WI38 (cell line): ENCODE data around the gene RPP25.
A peak's percentile ranks its signal among the peaks of the same experiment; 100 is the strongest.

Experiments
- H3K4me3 ChIP-seq: 2 replicates; pipeline ENCODE4 v1.5.1; 2011; ENCODE audit warnings: low read depth, mild to moderate bottlenecking, control low read depth, low read length
- TF ChIP-seq, protein P1 (sequence below): IDR thresholded peaks from 2 replicates; pipeline ENCODE4 v1.5.1; 2012; ENCODE audit warnings: low read depth, mild to moderate bottlenecking, control low read depth, low read length

RPP25 gene, protein sequence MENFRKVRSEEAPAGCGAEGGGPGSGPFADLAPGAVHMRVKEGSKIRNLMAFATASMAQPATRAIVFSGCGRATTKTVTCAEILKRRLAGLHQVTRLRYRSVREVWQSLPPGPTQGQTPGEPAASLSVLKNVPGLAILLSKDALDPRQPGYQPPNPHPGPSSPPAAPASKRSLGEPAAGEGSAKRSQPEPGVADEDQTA

DNA sequence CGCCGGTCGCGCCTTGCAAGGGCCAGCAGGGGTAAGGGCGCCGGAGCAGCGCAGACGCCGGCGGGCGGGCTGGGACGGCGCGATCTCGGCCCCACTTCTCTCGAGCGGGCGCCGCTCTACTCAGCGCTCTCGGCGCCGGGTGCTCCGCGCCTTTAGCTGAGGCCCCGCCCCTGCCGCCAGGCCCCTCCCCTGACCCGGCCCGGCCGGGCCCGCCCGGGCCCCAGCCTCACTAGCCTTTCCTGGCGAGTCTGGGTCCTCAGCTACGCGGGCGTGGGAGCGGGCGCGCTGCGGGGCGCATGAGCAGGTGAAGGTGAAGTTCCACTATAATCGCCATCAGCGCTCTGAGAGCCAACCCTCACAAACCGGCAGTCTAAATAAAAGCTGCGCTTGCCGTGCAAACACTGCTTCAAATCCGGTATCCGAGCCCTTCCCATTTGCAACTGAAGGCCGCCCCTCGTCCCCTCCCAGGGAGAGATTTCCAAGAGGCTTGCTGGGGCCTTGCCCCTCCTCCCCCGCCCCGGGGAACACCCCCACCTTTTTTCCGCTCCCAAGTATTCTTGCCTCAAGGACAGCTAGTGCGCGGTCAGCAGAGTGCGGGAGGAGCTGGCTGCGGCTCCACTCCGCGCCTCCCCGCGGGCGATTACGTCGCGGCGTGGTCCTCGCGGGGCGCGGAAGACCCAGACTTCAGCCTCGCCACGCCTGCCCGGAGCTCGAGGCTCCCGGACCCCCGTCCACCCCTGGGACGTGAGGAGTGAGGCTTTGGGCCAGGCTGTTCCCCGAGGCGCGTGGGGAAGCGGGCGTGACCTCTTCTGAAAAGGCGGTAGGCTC is at the start of gene RPP25:
TSS of gene RPP25 (minus strand) at position 125 of the 828 bp plus-strand sequence. CDS start 189 bp downstream, outside the sequence.
- peak within 1 kb of the TSS; percentile 50 for H3K4me3 ChIP-seq
- TF ChIP-seq, protein P1, sequence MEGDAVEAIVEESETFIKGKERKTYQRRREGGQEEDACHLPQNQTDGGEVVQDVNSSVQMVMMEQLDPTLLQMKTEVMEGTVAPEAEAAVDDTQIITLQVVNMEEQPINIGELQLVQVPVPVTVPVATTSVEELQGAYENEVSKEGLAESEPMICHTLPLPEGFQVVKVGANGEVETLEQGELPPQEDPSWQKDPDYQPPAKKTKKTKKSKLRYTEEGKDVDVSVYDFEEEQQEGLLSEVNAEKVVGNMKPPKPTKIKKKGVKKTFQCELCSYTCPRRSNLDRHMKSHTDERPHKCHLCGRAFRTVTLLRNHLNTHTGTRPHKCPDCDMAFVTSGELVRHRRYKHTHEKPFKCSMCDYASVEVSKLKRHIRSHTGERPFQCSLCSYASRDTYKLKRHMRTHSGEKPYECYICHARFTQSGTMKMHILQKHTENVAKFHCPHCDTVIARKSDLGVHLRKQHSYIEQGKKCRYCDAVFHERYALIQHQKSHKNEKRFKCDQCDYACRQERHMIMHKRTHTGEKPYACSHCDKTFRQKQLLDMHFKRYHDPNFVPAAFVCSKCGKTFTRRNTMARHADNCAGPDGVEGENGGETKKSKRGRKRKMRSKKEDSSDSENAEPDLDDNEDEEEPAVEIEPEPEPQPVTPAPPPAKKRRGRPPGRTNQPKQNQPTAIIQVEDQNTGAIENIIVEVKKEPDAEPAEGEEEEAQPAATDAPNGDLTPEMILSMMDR: no peak

DNA sequence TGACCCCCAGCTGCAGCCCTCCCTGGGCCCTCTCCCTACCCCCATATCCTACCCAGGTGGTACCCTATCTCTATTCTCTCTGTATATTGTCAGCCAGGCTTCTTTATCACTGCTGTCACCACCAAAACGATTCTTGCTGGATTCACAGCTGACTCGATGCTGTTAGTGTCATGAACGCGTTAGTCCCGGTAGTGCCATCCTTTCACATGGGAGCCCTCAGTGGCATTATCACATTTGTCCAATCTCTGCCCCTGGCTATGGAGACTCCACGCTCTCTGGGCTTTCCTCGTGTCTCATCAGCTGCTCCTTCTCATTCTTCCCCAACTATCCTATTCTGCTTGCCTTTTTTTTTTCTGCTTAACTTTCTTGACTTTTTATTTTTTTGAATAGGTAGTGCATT is 45.8 kb upstream of the RPP25 start:
- no peak overlapping the region for H3K4me3 ChIP-seq
- TF ChIP-seq, protein P1: no peak

DNA sequence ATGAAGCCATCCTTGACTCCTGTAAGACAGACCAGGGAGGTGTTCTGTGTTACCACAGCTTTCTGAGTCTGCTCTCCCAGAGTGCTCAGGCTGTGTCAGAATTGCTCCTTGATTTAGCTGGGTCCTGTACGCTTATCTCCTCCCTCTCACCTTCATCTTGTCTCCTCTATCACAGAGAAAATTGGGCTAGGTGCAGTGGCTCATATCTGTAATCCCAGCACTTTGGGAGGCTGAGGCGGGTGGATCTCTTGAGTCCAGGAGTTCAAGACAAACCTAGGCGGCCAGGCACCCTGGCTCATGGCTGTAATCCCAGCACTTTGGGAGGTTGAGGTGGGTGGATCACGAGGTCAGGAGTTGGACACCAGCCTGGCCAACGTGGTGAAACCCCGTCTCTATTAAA is 44.7 kb upstream of the RPP25 start:
- TF ChIP-seq, protein P1: no peak

DNA sequence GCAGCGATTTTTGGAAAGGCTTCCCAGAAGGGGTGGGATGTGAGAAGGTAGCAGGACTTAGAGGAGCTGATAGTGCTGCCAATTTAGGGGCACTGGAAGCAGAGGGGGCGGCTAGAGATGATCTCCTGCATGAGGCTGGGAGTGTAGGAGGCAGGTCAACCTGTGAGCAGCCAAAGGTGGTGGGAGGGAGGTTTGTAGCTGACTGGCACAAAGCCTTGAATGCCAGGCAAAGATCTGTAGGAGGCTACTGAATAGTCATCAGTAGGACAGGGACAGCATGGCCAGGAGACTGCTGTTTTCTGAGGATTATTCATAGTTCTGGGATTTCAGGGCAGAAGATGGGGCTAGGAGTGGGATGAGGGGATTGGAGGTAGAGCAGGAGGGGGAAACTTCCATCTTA is 41.0 kb upstream of the RPP25 start:
- TF ChIP-seq, protein P1: no peak

More for the DNA sequence above, 44.7 kb upstream of the RPP25 start:
- H3K4me3 ChIP-seq: no peak overlapping the region

DNA sequence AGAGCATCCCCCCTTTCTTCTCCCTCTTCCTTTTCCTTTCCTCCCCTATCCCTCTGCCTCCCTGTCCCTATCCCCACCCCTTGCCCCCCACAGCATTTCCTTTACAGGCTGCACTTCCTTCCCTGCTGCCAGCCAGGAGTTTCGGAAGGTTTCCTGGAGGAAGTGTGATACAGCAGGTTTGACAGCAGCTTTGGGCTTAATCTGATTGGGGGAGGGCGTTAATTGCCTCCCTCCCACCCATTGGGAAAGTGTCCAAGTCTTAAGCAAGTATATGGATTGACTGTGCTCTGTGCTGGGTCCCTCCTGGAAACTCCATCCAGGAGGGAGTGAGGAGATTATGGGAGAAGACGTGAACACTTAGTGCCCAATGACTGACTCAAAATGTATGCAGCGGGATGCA is 40.6 kb upstream of the RPP25 start:
- TF ChIP-seq, protein P1: no peak
- no peak overlapping the region for H3K4me3 ChIP-seq

More for the DNA sequence above, 41.0 kb upstream of the RPP25 start:
- H3K4me3 ChIP-seq: no peak overlapping the region

DNA sequence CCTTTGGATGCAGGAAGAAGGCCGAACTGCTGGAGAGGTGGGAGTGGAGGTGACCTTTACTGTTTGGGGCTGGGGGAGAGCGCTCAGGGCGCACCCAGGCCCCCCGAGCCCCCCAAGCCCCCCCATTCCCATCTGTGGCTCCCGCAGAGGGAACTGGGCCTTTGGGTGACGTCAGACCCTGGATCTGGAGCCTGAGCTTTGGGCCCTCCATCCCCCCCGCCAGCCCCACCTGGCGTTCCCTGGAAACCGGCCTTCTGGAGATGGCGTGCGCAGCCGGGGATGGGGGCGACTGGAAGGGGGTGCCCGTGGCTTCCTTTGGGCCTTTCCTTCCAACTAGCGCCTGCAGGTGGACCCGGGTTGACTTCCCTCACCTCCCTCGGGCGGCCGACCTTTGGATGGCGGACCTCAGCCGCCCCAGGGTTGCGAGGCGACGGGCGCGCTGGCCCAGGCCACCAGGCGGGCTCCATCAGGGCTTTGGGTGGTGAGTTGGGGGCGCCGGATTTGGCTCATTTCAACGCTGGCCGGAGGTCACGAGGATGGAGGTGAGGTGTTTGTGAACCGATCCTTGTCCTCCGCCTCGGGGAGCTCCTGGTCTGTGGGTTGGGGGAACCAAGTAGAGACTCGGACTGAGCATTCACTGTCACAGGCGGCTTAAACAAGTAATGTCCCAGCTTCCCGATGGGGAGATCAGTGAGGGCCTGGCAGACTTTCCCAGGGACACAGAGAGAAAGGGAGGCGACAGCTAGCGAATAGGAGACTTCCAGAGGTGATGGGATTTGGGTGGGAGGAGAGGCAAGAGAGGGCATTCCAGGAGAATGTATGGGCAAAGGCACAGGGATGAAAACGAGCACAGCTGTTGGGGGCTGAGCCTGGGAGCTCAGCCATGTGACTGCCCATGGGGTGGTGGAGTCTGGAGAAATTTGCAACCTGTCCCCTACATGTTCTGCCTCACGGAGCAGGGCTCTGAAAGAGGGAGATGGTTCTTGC is 39.5 kb upstream of the RPP25 start:
- H3K4me3 ChIP-seq: peak overlapping the region; percentile 53

More for the DNA sequence above, 39.5 kb upstream of the RPP25 start:
- TF ChIP-seq, protein P1: no peak
